OCI-LY1 (cell line): Measurements from ENCODE around the gene ALG8.

Experiments used
- CTCF ChIP-seq: fragments of 200-600 bp; sonication (generic), shearing (Covaris generic); IDR thresholded peaks from 2 replicates; pipeline ENCODE4 v1.5.1; 2017; ENCODE audit warnings: mild to moderate bottlenecking, antibody characterized with exemption, low read length, moderate library complexity, mixed read lengths
- EZH2 ChIP-seq: fragments of 200-600 bp; sonication (generic), shearing (Covaris generic); IDR thresholded peaks from 2 replicates; pipeline ENCODE4 v1.8.0; 2017; ENCODE audit warnings: borderline replicate concordance, mixed run types, mild to moderate bottlenecking, antibody characterized with exemption, low read length, moderate library complexity, mixed read lengths

- TF ChIP-seq CTCF (no peak), EZH2 (no peak)
Observed at GRCh38 chr11:78163828-78164227, 24.4 kb upstream of the ALG8 start.
